SW 1271 (cell line): ENCODE data around the gene DNTTIP2.
"Not testable (repeated sequence)": the region's sequence is repeated elsewhere in the genome, so short reads cannot be mapped to it uniquely, and the experiment has no call there.

ENCODE experiments used
- DNase-seq, 2 experiments: peaks; one replicate each; lab custom pipeline; 2025; lab: John Stamatoyannopoulos, UW

Gene DNTTIP2

GRCh38 chr1:93876244-93876643 lies 2.8 kb downstream of the DNTTIP2 start:
- DNase-seq: no peak

GRCh38 chr1:93874025-93874651 lies 4.9 kb downstream of the DNTTIP2 start:
- DNase-seq: peak; percentile 6 to 8

DNA sequence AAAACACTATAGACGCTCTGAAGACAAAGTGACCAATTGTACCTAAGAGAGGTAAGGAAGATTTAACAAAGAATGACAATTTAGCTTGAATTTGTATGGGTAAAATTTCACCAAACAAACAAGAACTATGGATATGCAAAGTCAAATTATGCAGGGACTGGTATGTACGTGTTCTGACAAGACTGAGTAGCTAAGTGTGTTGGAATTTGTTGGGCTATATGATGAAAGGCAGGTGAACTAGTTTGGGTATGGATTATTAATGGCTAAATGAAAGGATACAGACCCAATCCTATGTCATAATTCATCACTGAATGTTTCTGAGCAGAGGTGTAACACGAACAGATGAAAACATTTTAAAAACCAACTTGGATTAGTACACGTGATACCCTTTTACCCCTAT lies 7.6 kb downstream of the DNTTIP2 start:
- no peak for DNase-seq

DNA sequence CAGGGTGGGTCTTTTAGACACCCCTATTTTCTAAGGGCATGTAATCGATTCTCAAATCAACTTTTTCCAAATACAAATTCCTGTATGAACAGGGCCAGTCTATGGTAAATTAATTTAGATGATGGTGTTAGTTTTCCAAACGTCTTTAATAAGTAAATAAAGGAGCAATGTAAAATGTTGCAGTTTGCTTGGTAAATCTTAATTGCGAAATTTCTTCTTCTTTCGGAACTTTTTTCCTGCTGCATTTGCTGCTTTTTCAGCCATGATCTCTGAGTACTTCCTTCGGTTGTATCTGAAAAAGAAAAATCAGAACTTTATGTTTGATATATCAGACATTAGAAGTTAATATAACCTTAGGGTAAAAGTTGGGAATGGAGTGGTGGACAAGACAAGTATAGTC lies 9.4 kb downstream of the DNTTIP2 start:
- no peak for DNase-seq

DNA sequence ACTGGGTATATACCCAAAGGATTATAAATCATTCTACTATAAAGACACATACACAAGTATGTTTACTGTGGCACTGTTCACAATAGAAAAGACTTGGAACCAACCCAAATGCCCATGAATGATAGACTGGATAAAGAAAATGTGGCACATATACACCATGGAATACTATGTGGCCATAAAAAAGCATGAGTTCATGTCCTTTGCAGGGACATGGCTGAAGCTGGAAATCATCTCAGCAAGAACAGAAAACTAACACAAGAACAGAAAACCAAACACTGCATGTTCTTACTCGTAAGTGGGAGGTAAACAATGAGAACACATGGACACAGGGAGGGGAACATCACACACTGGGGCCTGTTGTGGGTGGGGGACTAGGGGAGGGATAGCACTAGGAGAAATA lies 10.5 kb downstream of the DNTTIP2 start:
- not testable (repeated sequence) for DNase-seq

- no peak for DNase-seq
Observed at GRCh38 chr1:93865253-93865652, 13.8 kb downstream of the DNTTIP2 start.

GRCh38 chr1:93864175-93864574 lies 14.8 kb downstream of the DNTTIP2 start:
- no peak for DNase-seq

DNA sequence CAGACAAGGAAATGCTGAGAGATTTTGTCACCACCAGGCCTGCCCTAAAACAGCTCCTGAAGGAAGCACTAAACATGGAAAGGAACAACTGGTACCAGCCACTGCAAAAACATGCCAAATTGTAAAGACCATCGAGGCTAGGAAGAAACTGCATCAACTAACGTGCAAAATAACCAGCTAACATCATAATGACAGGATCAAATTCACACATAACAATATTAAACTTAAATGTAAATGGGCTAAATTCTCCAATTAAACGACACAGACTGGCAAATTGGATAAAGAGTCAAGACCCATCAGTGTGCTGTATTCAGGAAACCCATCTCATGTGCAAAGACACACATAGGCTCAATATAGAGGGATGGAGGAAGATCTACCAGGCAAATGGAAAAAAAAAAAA lies 21.4 kb downstream of the DNTTIP2 start:
- DNase-seq: not testable (repeated sequence)

DNA sequence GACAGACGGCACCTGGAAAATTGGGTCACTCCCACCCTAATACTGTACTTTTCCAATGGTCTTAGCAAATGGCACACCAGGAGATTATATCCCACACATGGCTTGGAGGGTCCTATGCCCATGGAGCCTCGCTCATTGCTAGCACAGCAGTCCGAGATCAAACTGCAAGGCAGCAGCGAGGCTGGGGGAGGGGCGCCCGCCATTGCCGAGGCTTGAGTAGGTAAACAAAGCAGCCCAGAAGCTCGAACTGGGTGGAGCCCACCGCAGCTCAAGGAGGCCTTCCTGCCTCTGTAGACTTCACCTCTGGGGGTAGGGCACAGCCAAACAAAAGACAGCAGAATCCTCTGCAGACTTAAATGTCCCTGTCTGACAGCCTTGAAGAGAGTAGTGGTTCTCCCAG lies 23.0 kb downstream of the DNTTIP2 start:
- DNase-seq: not testable (repeated sequence)

DNA sequence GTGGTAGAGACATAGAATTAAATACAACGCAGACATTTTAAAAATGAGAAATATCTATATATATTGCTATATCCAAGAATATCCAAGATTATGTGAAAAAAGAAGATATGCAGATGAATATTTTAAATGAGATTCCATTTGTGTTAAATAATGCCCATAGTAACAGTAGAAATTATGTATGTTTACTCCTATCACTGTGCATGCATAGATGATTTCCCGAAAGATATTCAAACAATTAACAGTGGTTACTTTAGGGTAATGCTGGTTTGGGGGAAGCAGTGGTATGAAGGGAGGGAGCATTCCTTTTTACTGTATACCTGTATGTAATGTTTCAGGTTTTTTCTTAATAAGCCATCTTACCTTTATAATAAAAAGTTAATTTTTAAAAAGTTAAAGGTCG lies 25.1 kb downstream of the DNTTIP2 start:
- no peak for DNase-seq

GRCh38 chr1:93851878-93852277 lies 27.1 kb downstream of the DNTTIP2 start:
- no peak for DNase-seq

- no peak for DNase-seq
Observed at GRCh38 chr1:93851327-93851712, 27.7 kb downstream of the DNTTIP2 start.

GRCh38 chr1:93850687-93851326 lies 28.2 kb downstream of the DNTTIP2 start:
- peak; percentile 10 to 24 for DNase-seq

GRCh38 chr1:93848350-93848883 lies 30.6 kb downstream of the DNTTIP2 start:
- no peak for DNase-seq

DNA sequence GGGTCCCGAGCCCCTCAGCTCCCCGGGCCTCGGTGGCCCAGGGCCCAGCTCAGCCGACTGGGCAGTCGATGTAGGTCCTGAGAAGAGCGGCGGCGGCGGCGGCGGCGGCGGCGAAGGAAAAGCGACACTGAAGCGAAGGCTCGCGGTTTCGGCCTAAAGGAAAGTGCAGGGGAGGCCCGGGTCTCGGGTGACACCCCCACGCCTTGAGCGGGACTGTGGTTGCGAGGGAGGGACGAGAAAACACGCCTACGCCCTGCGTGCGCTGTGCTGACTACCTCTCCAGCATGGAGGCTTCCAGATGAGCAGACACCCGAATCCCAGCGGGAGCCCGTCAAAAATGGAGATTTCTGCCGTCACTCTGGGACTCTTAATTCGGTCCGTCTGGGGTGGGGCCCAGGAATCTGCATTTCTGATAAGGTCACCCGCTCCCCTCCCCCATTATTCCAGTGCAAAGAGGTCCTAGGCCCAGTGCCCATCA lies 31.2 kb downstream of the DNTTIP2 start:
- DNase-seq: peak; percentile 62 to 82

- DNase-seq: peak; percentile 47 to 82
Observed at GRCh38 chr1:93846992-93847810, 31.8 kb downstream of the DNTTIP2 start.

- peak; percentile 45 to 71 for DNase-seq
Observed at GRCh38 chr1:93846206-93846991, 32.6 kb downstream of the DNTTIP2 start.

GRCh38 chr1:93845538-93846205 lies 33.3 kb downstream of the DNTTIP2 start:
- DNase-seq: no peak

- peak; percentile 4 to 75 for DNase-seq
Observed at GRCh38 chr1:93844262-93845045, 34.6 kb downstream of the DNTTIP2 start.

GRCh38 chr1:93842750-93843500 lies 36.1 kb downstream of the DNTTIP2 start:
- no peak for DNase-seq
